Psoas muscle (tissue), 8 donors: ENCODE data around the gene JAML. TPM values are rescaled to one million over a fixed set of nuclear protein-coding genes. Genes with fewer than 3 reads are reported as not detected.

Experiments used
- ATAC-seq, 4 donors: fragments of 200-7000 bp; cut with Tn5 transposase; one replicate each; pipeline ENCODE4 v1.9.1; 2020; ENCODE audit warnings: moderate library complexity in 3 of 4, mild to moderate bottlenecking in 2 of 4
- DNase-seq, 2 donors: peaks; one replicate each; pipeline ENCODE4 v3.0.0-alpha.2; 2020
- H3K27ac ChIP-seq: fragments of 200-600 bp; one replicate; pipeline ENCODE4 v1.8.0; 2022
- H3K27me3 ChIP-seq, 3 donors: fragments of 200-600 bp in 1 of 3; one replicate each; pipeline versions ENCODE4 v1.6.1 to v1.8.0; 2013 to 2022; ENCODE audit warnings: low read length in 2 of 3, mild to moderate bottlenecking in 2 of 3, moderate library complexity in 1 of 3; ENCODE audit not compliant: insufficient read depth in 3 of 3
- H3K36me3 ChIP-seq, 2 donors: fragments of 200-600 bp in 1 of 2; one replicate each; pipeline versions ENCODE4 v1.6.1 to v1.8.0; 2013 to 2022; ENCODE audit warnings: low read depth in 1 of 2, mild to moderate bottlenecking in 1 of 2, moderate library complexity in 1 of 2; ENCODE audit not compliant: insufficient read depth in 1 of 2
- H3K4me1 ChIP-seq: fragments of 200-600 bp; one replicate; pipeline ENCODE4 v1.8.0; 2022
- H3K4me3 ChIP-seq: fragments of 200-600 bp; one replicate; pipeline ENCODE4 v1.8.0; 2022; ENCODE audit warnings: mild to moderate bottlenecking
- H3K9me3 ChIP-seq: fragments of 200-600 bp; one replicate; pipeline ENCODE4 v1.8.0; 2022
- CTCF ChIP-seq: fragments of 200-600 bp; IDR thresholded peaks from one replicate; pipeline ENCODE4 v1.8.0; 2022; ENCODE audit warnings: antibody characterized with exemption
- WGBS, 3 donors: extraction: QIAGEN DNeasy Blood & Tissue Kit; methylation state at CpG; one replicate each; pipeline versions ENCODE4 v1.1.6 to v1.1.7; 2013; 5-methylcytosine and 5-hydroxymethylcytosine counted together
- intact Hi-C, 2 donors: fragments of 100-400 bp; cut with DNase I; formaldehyde crosslinking; loops; one replicate each; pipeline versions ENCODE4 v1.11.0 to v1.14.2; 2022
- polyA plus RNA-seq, 3 donors: library from polyadenylated mRNA; stranded (reverse); fragments of 200-250 nt; gene quantifications; one replicate each; pipeline ENCODE4 v1.2.3, GENCODE V29; 2013
- total RNA-seq, 4 donors: library from RNA; stranded (reverse); fragmentation: NEBNext Ultra II Directional in 2 of 4; extraction: Animal tissue kit (Norgen Biotek cat#: 25700) in 2 of 4; gene quantifications; one replicate each; pipeline versions ENCODE4 v1.2.1 to v1.2.4, GENCODE V29; 2021 to 2023
- donor health status: healthy with polysubstance abuse.
- donor health status: DM: no; HTN: no; CAD: no; lungs with moderate emphysema.
- donor health status: Bipolar disorder and iron deficiency.
- donor health status: healthy.
- donor health status: DM: yes; HTN: yes; CAD: no.
- donor health status: DM: no; HTN: no; CAD: no.
- donor health status: DM: no; HTN: no; CAD: no.
- donor health status: DM: yes; HTN: yes; CAD: no.

Gene JAML
- total and polyA plus RNA-seq, 7 donors = 0.21 to 1.8 (median 0.48) TPM

- ATAC-seq (no peak), DNase-seq (no peak)
- no peaks in the 10 kb centered on the region for H3K9me3 ChIP-seq
- H3K27ac ChIP-seq = no peak overlapping the region
- 68 to 82% (median 72%) methylated on average over 2 of the region's 2 CpGs for WGBS, 3 donors
- H3K27me3 ChIP-seq = no peaks in the 10 kb centered on the region
- no peaks in the 10 kb centered on the region for H3K4me1 ChIP-seq
- H3K36me3 ChIP-seq = no peaks in the 10 kb centered on the region
- H3K4me3 ChIP-seq = no peak overlapping the region
- no peak for TF ChIP-seq CTCF
- intact Hi-C loops = no loop called here
Observed at GRCh38 chr11:118164885-118165284, 59.9 kb downstream of the JAML start.

- ATAC-seq = no peak
- H3K9me3 ChIP-seq = no peaks in the 10 kb centered on the region
Observed at GRCh38 chr11:118163494-118163893, 61.3 kb downstream of the JAML start.

GRCh38 chr11:118162846-118163245, 62.0 kb downstream of the JAML start:
- Histone ChIP-seq H3K4me3 (no peak overlapping the region), H3K36me3 (no peaks in the 10 kb centered on the region), H3K4me1 (no peaks in the 10 kb centered on the region), H3K9me3 (no peaks in the 10 kb centered on the region), H3K27ac (no peak overlapping the region), H3K27me3 (no peaks in the 10 kb centered on the region)
- no peak for ATAC-seq
- TF ChIP-seq CTCF = no peak
- WGBS, 3 donors = 81 to 87% (median 85%) methylated on average over 3 of the region's 3 CpGs
- intact Hi-C loops = no loop called here
- DNase-seq = no peak

More at GRCh38 chr11:118163494-118163893, 61.3 kb downstream of the JAML start:
- DNase-seq = peak in 1 of 2 donors; percentile 31
- no peaks in the 10 kb centered on the region for H3K27me3 ChIP-seq
- no peak overlapping the region for H3K27ac ChIP-seq
- no peak for TF ChIP-seq CTCF
- H3K36me3 ChIP-seq = no peaks in the 10 kb centered on the region
- intact Hi-C loops = no loop called here
- no peaks in the 10 kb centered on the region for H3K4me1 ChIP-seq
- 72 to 84% (median 76%) methylated on average over 5 of the region's 5 CpGs for WGBS, 3 donors
- H3K4me3 ChIP-seq = no peak overlapping the region

GRCh38 chr11:118161786-118162185, 63.0 kb downstream of the JAML start:
- Histone ChIP-seq H3K36me3 (no peaks in the 10 kb centered on the region), H3K4me3 (no peak overlapping the region), H3K4me1 (no peaks in the 10 kb centered on the region), H3K27ac (no peak overlapping the region), H3K9me3 (no peaks in the 10 kb centered on the region), H3K27me3 (no peaks in the 10 kb centered on the region)
- intact Hi-C loops = no loop called here
- DNase-seq = peak in 1 of 2 donors; percentile 7
- 75 to 93% (median 84%) methylated on average over 6 of the region's 6 CpGs for WGBS, 3 donors
- ATAC-seq = no peak
- no peak for TF ChIP-seq CTCF

- H3K36me3 ChIP-seq = no peaks in the 10 kb centered on the region
- H3K27ac ChIP-seq = no peak overlapping the region
- TF ChIP-seq CTCF = no peak
- intact Hi-C loops = no loop called here
- 21 to 31% (median 29%) methylated on average over 10 of the region's 10 CpGs for WGBS, 3 donors
- H3K4me3 ChIP-seq = no peak overlapping the region
- ATAC-seq (peak in 3 of 4 donors; percentile 5 to 27 (median 12)), DNase-seq (no peak)
- peaks cover 0 to 14% (median 0%) of the 10 kb centered on the region in 3 donors for H3K27me3 ChIP-seq
- no peaks in the 10 kb centered on the region for H3K9me3 ChIP-seq
- peaks cover 18% of the 10 kb centered on the region for H3K4me1 ChIP-seq
Observed at GRCh38 chr11:118157186-118157895, 67.5 kb downstream of the JAML start.
